GM19372 (cell line): ENCODE measurements around the gene HOOK2.
A peak's percentile ranks its signal among the peaks of the same experiment; 100 is the strongest.
"Not testable (repeated sequence)": the region's sequence is repeated elsewhere in the genome, so short reads cannot be mapped to it uniquely, and the experiment has no call there.

Experiments
- ATAC-seq: cut with Tn5 transposase; IDR thresholded peaks from one replicate; pipeline ENCODE4 v1.9.1; 2021; ENCODE audit warnings: mild to moderate bottlenecking, low read depth, moderate library complexity; ENCODE audit not compliant: unreplicated experiment

Gene HOOK2

GRCh38 chr19:12723381-12723640 lies 52.0 kb downstream of the HOOK2 start:
- ATAC-seq = no peak

- ATAC-seq = peak; percentile 80
Observed at GRCh38 chr19:12722566-12723380, 52.6 kb downstream of the HOOK2 start.

- ATAC-seq = peak; percentile 26
Observed at GRCh38 chr19:12721656-12722565, 53.4 kb downstream of the HOOK2 start.

GRCh38 chr19:12720851-12721655 lies 54.3 kb downstream of the HOOK2 start:
- ATAC-seq = no peak

GRCh38 chr19:12720296-12720695 lies 55.1 kb downstream of the HOOK2 start:
- ATAC-seq = no peak

- ATAC-seq = no peak
Observed at GRCh38 chr19:12715929-12716328, 59.4 kb downstream of the HOOK2 start.

- no peak for ATAC-seq
Observed at GRCh38 chr19:12715102-12715501, 60.2 kb downstream of the HOOK2 start.

GRCh38 chr19:12713304-12713703 lies 62.0 kb downstream of the HOOK2 start:
- not testable (repeated sequence) for ATAC-seq
